ENCODE measurements around the gene ZNF23. TPM values are rescaled to one million over a fixed set of nuclear protein-coding genes. Genes with fewer than 3 reads are reported as not detected.

Gene ZNF23
- total RNA-seq, 1 experiment from 2014 or later: 7.5 TPM

GRCh38 chr16:71476457-71477124, 14.5 kb upstream of the ZNF23 start:
- DNase-seq (ENCODE audit: low read depth, low spot score): no peak
- in situ Hi-C loops (cut with HindIII; ENCODE audit: low pct_unique_long_range_greater_than_20kb, low sequenced_read_pairs): no loop called here

- in situ Hi-C loops (cut with HindIII; ENCODE audit: low pct_unique_long_range_greater_than_20kb, low sequenced_read_pairs): no loop called here
- DNase-seq (ENCODE audit: low read depth, low spot score): no peak
Observed at GRCh38 chr16:71474864-71475263, 12.8 kb upstream of the ZNF23 start.

- no peak for DNase-seq (ENCODE audit: low read depth, low spot score)
Observed at GRCh38 chr16:71473891-71474290, 11.8 kb upstream of the ZNF23 start.

GRCh38 chr16:71472931-71473330, 10.9 kb upstream of the ZNF23 start:
- in situ Hi-C loops (cut with HindIII; ENCODE audit: low pct_unique_long_range_greater_than_20kb, low sequenced_read_pairs): no loop called here
- DNase-seq (ENCODE audit: low read depth, low spot score): no peak

More at GRCh38 chr16:71473891-71474290, 11.8 kb upstream of the ZNF23 start:
- in situ Hi-C loops (cut with HindIII; ENCODE audit: low pct_unique_long_range_greater_than_20kb, low sequenced_read_pairs): no loop called here

- in situ Hi-C loops (cut with HindIII; ENCODE audit: low pct_unique_long_range_greater_than_20kb, low sequenced_read_pairs): no loop called here
- DNase-seq (ENCODE audit: low read depth, low spot score): no peak
Observed at GRCh38 chr16:71472051-71472450, 10.0 kb upstream of the ZNF23 start.

- in situ Hi-C loops (cut with HindIII; ENCODE audit: low pct_unique_long_range_greater_than_20kb, low sequenced_read_pairs): no loop called here
- no peak for DNase-seq (ENCODE audit: low read depth, low spot score)
Observed at GRCh38 chr16:71467810-71468209, 5.8 kb upstream of the ZNF23 start.

GRCh38 chr16:71464231-71464630, 2.2 kb upstream of the ZNF23 start:
- no peak for DNase-seq (ENCODE audit: low read depth, low spot score)
- in situ Hi-C loops (cut with HindIII; ENCODE audit: low pct_unique_long_range_greater_than_20kb, low sequenced_read_pairs): no loop called here

GRCh38 chr16:71460941-71461340, 1.1 kb downstream of the ZNF23 start:
- in situ Hi-C loops (cut with HindIII; ENCODE audit: low pct_unique_long_range_greater_than_20kb, low sequenced_read_pairs): no loop called here

GRCh38 chr16:71460236-71460635, 1.8 kb downstream of the ZNF23 start:
- in situ Hi-C loops (cut with HindIII; ENCODE audit: low pct_unique_long_range_greater_than_20kb, low sequenced_read_pairs): no loop called here
- no peak for DNase-seq (ENCODE audit: low read depth, low spot score)

More at GRCh38 chr16:71460941-71461340, 1.1 kb downstream of the ZNF23 start:
- no peak for DNase-seq (ENCODE audit: low read depth, low spot score)

GRCh38 chr16:71459510-71459909, 2.5 kb downstream of the ZNF23 start:
- DNase-seq (ENCODE audit: low read depth, low spot score): no peak
- in situ Hi-C loops (cut with HindIII; ENCODE audit: low pct_unique_long_range_greater_than_20kb, low sequenced_read_pairs): no loop called here

- in situ Hi-C loops (cut with HindIII; ENCODE audit: low pct_unique_long_range_greater_than_20kb, low sequenced_read_pairs): no loop called here
- no peak for DNase-seq (ENCODE audit: low read depth, low spot score)
Observed at GRCh38 chr16:71456801-71457200, 5.2 kb downstream of the ZNF23 start.

GRCh38 chr16:71453036-71453435, 9.0 kb downstream of the ZNF23 start:
- no peak for DNase-seq (ENCODE audit: low read depth, low spot score)
- in situ Hi-C loops (cut with HindIII; ENCODE audit: low pct_unique_long_range_greater_than_20kb, low sequenced_read_pairs): no loop called here

GRCh38 chr16:71449020-71449419, 13.0 kb downstream of the ZNF23 start:
- no peak for DNase-seq (ENCODE audit: low read depth, low spot score)
- in situ Hi-C loops (cut with HindIII; ENCODE audit: low pct_unique_long_range_greater_than_20kb, low sequenced_read_pairs): no loop called here

GRCh38 chr16:71448274-71448866, 13.7 kb downstream of the ZNF23 start:
- DNase-seq (ENCODE audit: low read depth, low spot score): no peak
- in situ Hi-C loops (cut with HindIII; ENCODE audit: low pct_unique_long_range_greater_than_20kb, low sequenced_read_pairs): no loop called here

GRCh38 chr16:71443714-71444113, 18.3 kb downstream of the ZNF23 start:
- DNase-seq (ENCODE audit: low read depth, low spot score): no peak
- in situ Hi-C loops (cut with HindIII; ENCODE audit: low pct_unique_long_range_greater_than_20kb, low sequenced_read_pairs): no loop called here

GRCh38 chr16:71442051-71442440, 20.0 kb downstream of the ZNF23 start, which contains the start of gene TLE7:
TSS of gene TLE7 (minus strand) at chr16:71442054. CDS start at chr16:71433324, 8,730 bp downstream.
- in situ Hi-C loops (cut with HindIII; ENCODE audit: low pct_unique_long_range_greater_than_20kb, low sequenced_read_pairs): no loop called here
- no peak for DNase-seq (ENCODE audit: low read depth, low spot score)

- DNase-seq (ENCODE audit: low read depth, low spot score): no peak
- in situ Hi-C loops (cut with HindIII; ENCODE audit: low pct_unique_long_range_greater_than_20kb, low sequenced_read_pairs): no loop called here
Observed at GRCh38 chr16:71441348-71442050, 20.5 kb downstream of the ZNF23 start.

- in situ Hi-C loops (cut with HindIII; ENCODE audit: low pct_unique_long_range_greater_than_20kb, low sequenced_read_pairs): no loop called here
- DNase-seq (ENCODE audit: low read depth, low spot score): peak; percentile 17
Observed at GRCh38 chr16:71440669-71441347, 21.2 kb downstream of the ZNF23 start.
